Heart left ventricle (tissue), 16 donors: ENCODE results near the gene PAMR1. TPM values are rescaled to one million over a fixed set of nuclear protein-coding genes. Genes with fewer than 3 reads are reported as not detected.

Experiments
- ATAC-seq, 4 donors: fragments of 200-7000 bp; cut with Tn5 transposase; one replicate each; pipeline ENCODE4 v1.9.1; 2020 to 2022; ENCODE audit warnings: moderate library complexity in 4 of 4, mild to moderate bottlenecking in 3 of 4, moderate number of reproducible peaks in 1 of 4
- DNase-seq, 5 donors: peaks; one replicate each; pipeline ENCODE4 v3.0.0-alpha.2; 2020
- H3K27ac ChIP-seq, 12 donors: fragments of 200-600 bp; sonication (generic) in 4 of 12; one replicate each; pipeline versions ENCODE4 v1.5.0 to v1.8.0; 2016 to 2022; ENCODE audit warnings: mild to moderate bottlenecking in 2 of 12
- H3K27me3 ChIP-seq, 9 donors: fragments of 200-600 bp; sonication (generic) in 2 of 9; one replicate each; pipeline versions ENCODE4 v1.5.1 to v1.8.0; 2016 to 2022; ENCODE audit warnings: mild to moderate bottlenecking in 3 of 9
- H3K36me3 ChIP-seq, 9 donors: fragments of 200-600 bp; sonication (generic) in 2 of 9; one replicate each; pipeline versions ENCODE4 v1.5.0 to v1.8.0; 2018 to 2022; ENCODE audit warnings: mild to moderate bottlenecking in 2 of 9
- H3K4me1 ChIP-seq, 12 donors: fragments of 200-600 bp; sonication (generic) in 4 of 12; one replicate each; pipeline versions ENCODE4 v1.5.0 to v1.8.0; 2016 to 2022; ENCODE audit warnings: mild to moderate bottlenecking in 3 of 12
- H3K4me3 ChIP-seq, 12 donors: fragments of 200-600 bp; sonication (generic) in 4 of 12; one replicate each; pipeline versions ENCODE4 v1.5.0 to v1.8.0; 2017 to 2022; ENCODE audit warnings: mild to moderate bottlenecking in 9 of 12, moderate library complexity in 4 of 12
- H3K9me3 ChIP-seq, 12 donors: fragments of 200-600 bp; sonication (generic) in 4 of 12; one replicate each; pipeline versions ENCODE4 v1.5.0 to v1.8.0; 2016 to 2022; ENCODE audit warnings: mild to moderate bottlenecking in 1 of 12
- CTCF ChIP-seq, 12 donors: fragments of 200-600 bp; sonication (generic) in 4 of 12; IDR thresholded peaks; one replicate each; pipeline versions ENCODE4 v1.5.0 to v1.8.0; 2018 to 2022; ENCODE audit warnings: antibody characterized with exemption in 12 of 12, mild to moderate bottlenecking in 5 of 12
- POLR2A ChIP-seq, 2 donors: fragments of 450-650 bp; IDR thresholded peaks; one replicate each; pipeline ENCODE4 v1.6.1; 2017; ENCODE audit warnings: antibody characterized with exemption in 2 of 2, mild to moderate bottlenecking in 2 of 2, moderate library complexity in 2 of 2
- WGBS, 4 donors: extraction: QIAGEN DNeasy Blood & Tissue Kit in 2 of 4; methylation state at CpG; one replicate each; pipeline versions ENCODE4 v1.1.5 to v1.1.7; 2013 to 2018; 5-methylcytosine and 5-hydroxymethylcytosine counted together
- intact Hi-C, 10 donors: fragments of 100-400 bp; cut with DNase I; formaldehyde crosslinking; loops; one replicate each; pipeline versions ENCODE4 v1.11.1 to v1.14.2; 2022
- polyA plus RNA-seq, 2 donors: library from polyadenylated mRNA; stranded (reverse); fragments of 200-250 nt; gene quantifications; one replicate each; pipeline ENCODE4 v1.2.3, GENCODE V29; 2013
- total RNA-seq, 9 donors: library from RNA; depleted of rRNA in 2 of 9; stranded (reverse); fragments of >200 nt in 2 of 9; fragmentation: NEBNext Ultra II Directional in 3 of 9; extraction: Animal tissue kit (Norgen Biotek cat#: 25700) in 3 of 9; gene quantifications; one replicate each; pipeline versions ENCODE4 v1.1.0 to v1.2.4, GENCODE V29; 2016 to 2023
- donor health status: ischemic (EF 13 %, LVEDD 7.1; RV severe dilation, severe dysfunction).
- donor health status: healthy with polysubstance abuse.
- donor health status: DM: no; HTN: yes; CAD: no.
- donor health status: DM: no; HTN: no; CAD: no.
- donor health status: ischemic (EF 25% LVEDD 6.9; RV normal size, moderate dysfunction).
- donor health status: ischemic (EF 25% LVEDD 5.7; RV mildly dilated, moderate dysfunction).
- donor health status: healthy.
- donor health status: DM: yes; HTN: yes; CAD: no.
- donor health status: ischemic (EF 35%, LVEDD 5.7; RV mildly dilated, moderate dysfunction).
- donor health status: nonischemic (EF 11% LVEDD 7.7; RV severe dilation, severe dysfunction).
- donor health status: DM: yes; HTN: yes; CAD: no.
- donor health status: PGD.
- donor health status: ischemic (EF 29% LVEDD 5.4; RV normal size, mild dysfunction).
- donor health status: nonischemic (EF 23%, LVEDD 6.1; RV moderate dilation, normal function).

Gene PAMR1
- total and polyA plus RNA-seq, 11 donors, result 3.5 to 18.3 (median 7.0) TPM

GRCh38 chr11:35387111-35387982, 138.1 kb downstream of the PAMR1 start:
- no peaks in the 10 kb centered on the region for H3K27me3 ChIP-seq
- H3K4me3 ChIP-seq, result no peak overlapping the region
- H3K36me3 ChIP-seq, result no peaks in the 10 kb centered on the region
- TF ChIP-seq POLR2A (IDR thresholded peaks at IDR 0.05) (no peak), CTCF (IDR thresholded peaks at IDR 0.05) (peak in 5 of 12 donors; percentile 34 to 59 (median 40))
- H3K27ac ChIP-seq, result no peak overlapping the region
- DNase-seq (no peak), ATAC-seq (no peak)
- WGBS, 4 donors, result 58 to 84% (median 68%) methylated on average over 4 of the region's 4 CpGs
- H3K9me3 ChIP-seq, result no peaks in the 10 kb centered on the region
- intact Hi-C loops, result loop anchor here in 5 of 10 donors (5.0 to 10.0 kb wide), 6 partner anchors 113 to 390 kb away; no protein-coding TSS in a partner anchor
- H3K4me1 ChIP-seq, result peaks cover 0 to 17% (median 6%) of the 10 kb centered on the region in 12 donors

- peaks cover 0 to 17% (median 0%) of the 10 kb centered on the region in 12 donors for H3K4me1 ChIP-seq
- intact Hi-C loops, result loop anchor here in 6 of 10 donors (5.0 to 10.0 kb wide), 5 partner anchors 109 to 279 kb away; no protein-coding TSS in a partner anchor
- TF ChIP-seq CTCF (IDR thresholded peaks at IDR 0.05) (no peak), POLR2A (IDR thresholded peaks at IDR 0.05) (no peak)
These were observed 141.5 kb downstream of the PAMR1 start for GRCh38 chr11:35383953-35384352.

More at GRCh38 chr11:35383953-35384352, 141.5 kb downstream of the PAMR1 start:
- 81 to 89% (median 86%) methylated on average over 5 of the region's 5 CpGs for WGBS, 4 donors
- Histone ChIP-seq H3K4me3 (no peak overlapping the region), H3K36me3 (no peaks in the 10 kb centered on the region), H3K27me3 (no peaks in the 10 kb centered on the region), H3K9me3 (no peaks in the 10 kb centered on the region), H3K27ac (no peak overlapping the region)
- ATAC-seq (no peak), DNase-seq (no peak)

Other genes starting within 250 kb of the PAMR1 start
- 10 to 100 TPM in 3 of 9 donors, 1 to 10 TPM in 6; 2.4 to 23.5 (median 6.3) TPM for gene SLC1A2, start 106.1 kb downstream of the PAMR1 start, total RNA-seq
- gene SLC1A2, start 106.1 kb downstream of the PAMR1 start, polyA plus RNA-seq, result 1 to 10 TPM in 1 of 2 donors, under 1 TPM in 1; 0.80 to 2.0 TPM
- 1 to 10 TPM in 8 of 9 donors, under 1 TPM in 1; 0.55 to 7.2 (median 2.3) TPM for gene FJX1, start 92.8 kb upstream of the PAMR1 start, total RNA-seq
- gene FJX1, start 92.8 kb upstream of the PAMR1 start, polyA plus RNA-seq, result 1 to 10 TPM in 1 of 2 donors, under 1 TPM in 1; 0.61 to 3.3 TPM
- gene TRIM44, start 137.2 kb upstream of the PAMR1 start, total RNA-seq, result 10 to 100 TPM; 34.5 to 55.3 (median 48.0) TPM
- 10 to 100 TPM in 1 of 2 donors, 1 to 10 TPM in 1; 7.9 to 26.7 TPM for gene TRIM44, start 137.2 kb upstream of the PAMR1 start, polyA plus RNA-seq